ENCODE results near the gene KRTAP6-1.

KRTAP6-1 gene

GRCh38 chr21:30567617-30568016 is 46.1 kb downstream of the KRTAP6-1 start:
- no peak for DNase-seq

DNA sequence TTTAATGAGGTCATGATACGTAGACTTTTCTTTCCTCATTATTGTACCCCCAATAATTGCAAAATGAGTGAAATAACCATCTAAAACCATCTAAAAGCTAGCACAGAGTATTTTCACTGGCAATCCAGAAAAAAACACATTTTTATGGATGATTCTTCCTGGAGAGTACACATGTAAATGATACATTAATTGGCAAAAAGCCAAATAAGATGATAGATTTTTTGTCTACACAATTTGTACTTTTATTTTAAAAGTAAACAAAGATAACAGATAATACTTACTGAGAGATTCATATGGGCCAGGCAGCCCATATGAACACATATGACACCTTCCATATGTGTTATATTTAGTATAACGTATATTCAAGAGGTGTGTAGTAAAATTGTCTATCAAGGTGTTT is 50.1 kb downstream of the KRTAP6-1 start:
- no peak for DNase-seq
